Stimulated activated CD8-positive, alpha-beta memory T cell treated with anti-CD3 and anti-CD28 coated beads, Interleukin-4, amount 100 ng/mL, for 4 hours (primary cell): Measurements from ENCODE around the gene TFDP1.
"Not testable (repeated sequence)": the region's sequence is repeated elsewhere in the genome, so short reads cannot be mapped to it uniquely, and the experiment has no call there.

Experiments
- DNase-seq, 2 donors: peaks; one replicate each; pipeline ENCODE4 v3.0.0-alpha.2; 2020; ENCODE audit warnings: low read depth in 2 of 2, low spot score in 1 of 2

TFDP1 gene

DNA sequence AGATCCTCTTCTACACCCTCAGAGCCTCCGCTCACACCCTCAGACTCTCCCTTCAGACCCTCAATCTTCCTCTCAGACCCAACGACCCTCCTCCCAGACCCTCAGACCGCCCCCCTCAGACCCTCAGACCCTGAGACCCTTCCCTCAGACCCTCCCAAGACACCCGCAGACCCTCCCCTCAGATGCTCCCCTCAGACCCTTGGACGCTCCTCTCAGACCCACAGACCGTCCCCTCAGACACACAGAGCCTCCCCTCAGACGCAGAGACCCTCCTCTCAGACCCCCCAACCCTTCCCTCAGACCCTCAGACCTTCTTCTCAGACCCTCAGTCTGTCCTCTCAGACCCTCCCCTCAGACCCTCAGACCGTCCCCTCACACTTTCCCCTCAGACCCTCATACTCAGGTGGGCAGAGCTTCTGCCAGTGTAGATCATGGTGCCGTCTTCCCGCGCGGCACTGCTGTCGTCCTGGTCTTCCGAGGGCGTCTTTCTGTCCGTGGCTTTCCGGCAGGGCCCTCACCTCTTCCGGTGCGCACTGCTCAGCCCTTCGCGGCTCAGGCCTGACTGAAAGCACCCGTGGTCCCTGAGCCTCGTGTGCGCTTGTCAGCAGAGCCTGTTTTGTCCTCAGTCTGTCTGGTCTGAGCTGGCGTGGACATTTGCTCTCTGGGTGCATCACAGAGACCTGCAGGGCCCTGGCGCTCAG lies 18.9 kb upstream of the TFDP1 start:
- no peak for DNase-seq

DNA sequence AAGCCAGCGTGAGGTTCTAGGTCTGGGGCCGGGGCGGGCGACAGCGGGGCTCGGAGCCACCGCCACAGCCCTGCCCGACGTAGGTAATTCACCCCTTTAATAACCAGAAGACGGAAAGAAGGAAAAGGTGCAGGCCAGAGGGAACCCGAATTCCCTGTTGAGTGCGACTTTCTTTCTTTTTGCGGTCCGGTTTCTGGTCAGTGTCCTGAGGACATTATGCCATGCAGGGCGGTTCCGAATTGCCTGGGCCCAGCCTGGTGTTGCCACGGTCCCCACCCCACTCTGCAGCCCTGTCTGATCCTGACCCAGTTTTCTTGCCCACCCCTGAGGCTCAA lies 18.4 kb upstream of the TFDP1 start:
- no peak for DNase-seq

DNA sequence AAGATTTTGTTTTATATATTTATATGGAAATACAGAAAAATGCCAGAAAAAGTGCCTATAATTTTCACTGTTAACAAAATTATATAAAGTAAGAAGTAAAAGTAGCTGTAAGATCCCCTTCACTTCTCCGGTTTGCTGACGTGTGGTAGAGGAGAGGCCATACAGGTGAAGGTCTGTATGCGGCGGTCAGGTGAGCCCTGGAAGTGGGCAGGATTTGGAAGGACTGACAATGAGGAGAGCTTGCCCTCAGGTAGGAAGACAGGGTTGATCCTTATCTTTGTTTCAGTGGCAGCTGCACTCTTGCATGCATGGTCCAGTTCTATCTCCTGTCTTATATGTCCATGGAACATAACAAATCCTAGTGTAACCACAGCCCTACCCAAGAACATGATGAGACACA lies 16.9 kb upstream of the TFDP1 start:
- no peak for DNase-seq

DNA sequence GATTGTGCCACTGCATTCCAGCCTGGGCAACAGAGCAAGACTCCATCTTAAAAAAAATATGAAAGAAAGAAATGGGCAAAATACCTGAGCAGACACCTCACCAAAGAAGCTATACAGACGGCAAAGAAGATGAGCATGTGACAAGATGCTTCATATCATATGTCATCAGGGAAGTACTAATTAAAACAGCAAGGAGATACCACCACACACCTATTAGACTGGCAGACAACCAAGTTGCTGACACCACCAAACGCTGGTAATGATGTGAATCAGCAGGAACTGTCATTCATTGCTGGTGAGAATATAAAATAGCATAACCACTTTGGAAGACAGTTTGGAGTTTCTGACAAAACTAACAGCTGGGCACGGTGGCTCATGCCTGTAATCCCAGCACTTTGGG lies 11.5 kb upstream of the TFDP1 start:
- no peak for DNase-seq

DNA sequence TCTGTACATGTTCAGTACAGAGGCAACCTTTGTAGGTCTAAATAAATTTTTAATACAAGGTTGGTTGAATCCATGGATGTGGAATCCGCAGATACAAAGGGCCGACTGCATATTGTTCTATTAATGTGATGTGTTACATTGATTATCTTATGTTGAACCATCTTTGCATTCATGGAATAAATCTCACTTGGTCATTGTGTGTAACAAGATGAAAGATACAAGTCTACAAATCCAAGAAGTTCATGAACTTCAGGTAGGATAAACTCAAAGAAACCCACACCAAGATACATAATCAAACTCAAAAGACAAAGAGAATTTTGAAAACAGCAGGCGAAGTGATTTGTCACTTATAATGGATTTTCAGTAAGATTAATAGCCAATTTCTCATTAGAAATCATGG lies 8.0 kb upstream of the TFDP1 start:
- DNase-seq: no peak

DNA sequence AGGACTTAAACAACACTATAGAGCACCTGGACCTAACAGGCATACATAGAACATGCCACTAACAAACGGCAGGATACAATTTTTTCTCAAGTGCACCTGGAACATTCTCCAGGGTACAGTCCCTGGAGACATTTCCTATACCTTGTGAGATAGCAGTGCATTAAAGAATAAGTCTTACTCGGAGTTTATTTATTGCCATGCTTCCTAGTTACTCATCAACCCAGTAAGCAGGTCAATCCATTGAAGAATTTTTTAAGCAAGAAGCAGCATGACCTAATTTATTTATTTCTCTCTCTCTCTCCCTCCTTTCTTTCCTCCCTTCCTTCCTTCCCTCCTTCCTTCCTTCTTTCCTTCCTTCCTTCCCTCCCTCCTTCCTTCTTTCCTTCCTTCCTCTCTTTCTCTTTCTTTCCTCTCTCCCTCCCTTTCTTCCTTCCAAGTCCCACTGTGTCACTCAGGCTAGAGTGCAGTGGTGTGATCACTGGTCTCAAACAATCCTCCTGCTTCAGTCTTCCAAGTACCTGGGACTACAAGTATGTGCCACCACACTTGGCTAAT lies 6.6 kb upstream of the TFDP1 start:
- DNase-seq: no peak

DNA sequence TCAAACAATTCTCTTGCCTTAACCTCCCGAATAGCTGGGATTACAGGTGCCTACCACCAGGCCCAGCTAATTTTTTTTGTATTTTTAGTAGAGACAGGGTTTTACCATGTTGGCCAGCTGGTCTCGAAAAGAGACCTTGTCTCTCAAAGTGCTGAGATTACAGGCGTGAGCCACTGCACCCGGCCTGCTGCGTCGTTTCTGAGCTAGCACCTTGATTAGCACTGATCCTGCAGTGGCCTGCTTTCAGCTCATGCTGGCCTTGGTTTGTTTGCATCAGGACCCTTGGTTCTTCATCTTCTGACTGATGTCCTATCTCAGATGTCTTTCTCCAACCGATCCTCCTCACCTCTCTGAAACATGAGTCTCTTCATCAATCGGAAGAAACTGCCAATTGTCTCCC lies 4.9 kb upstream of the TFDP1 start:
- no peak for DNase-seq

DNA sequence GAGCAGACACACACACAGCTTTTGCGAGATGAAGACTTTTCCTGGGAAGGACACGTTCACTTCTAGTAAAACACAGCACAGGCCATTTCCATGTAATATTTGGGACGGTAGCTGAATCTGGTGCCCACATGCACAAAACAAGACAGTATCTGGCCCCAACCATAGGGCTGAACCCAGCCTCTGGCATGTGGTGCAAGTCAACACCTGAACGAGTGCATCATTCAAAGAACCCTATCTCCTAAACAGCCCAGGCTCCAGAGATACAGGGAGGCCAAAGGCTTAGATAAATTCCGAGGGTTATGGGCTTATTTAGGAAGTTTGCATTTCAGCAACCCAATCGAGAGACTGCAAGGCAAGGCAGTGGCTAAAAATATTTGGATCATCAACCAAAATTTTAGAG lies 2.7 kb upstream of the TFDP1 start:
- DNase-seq: no peak

DNA sequence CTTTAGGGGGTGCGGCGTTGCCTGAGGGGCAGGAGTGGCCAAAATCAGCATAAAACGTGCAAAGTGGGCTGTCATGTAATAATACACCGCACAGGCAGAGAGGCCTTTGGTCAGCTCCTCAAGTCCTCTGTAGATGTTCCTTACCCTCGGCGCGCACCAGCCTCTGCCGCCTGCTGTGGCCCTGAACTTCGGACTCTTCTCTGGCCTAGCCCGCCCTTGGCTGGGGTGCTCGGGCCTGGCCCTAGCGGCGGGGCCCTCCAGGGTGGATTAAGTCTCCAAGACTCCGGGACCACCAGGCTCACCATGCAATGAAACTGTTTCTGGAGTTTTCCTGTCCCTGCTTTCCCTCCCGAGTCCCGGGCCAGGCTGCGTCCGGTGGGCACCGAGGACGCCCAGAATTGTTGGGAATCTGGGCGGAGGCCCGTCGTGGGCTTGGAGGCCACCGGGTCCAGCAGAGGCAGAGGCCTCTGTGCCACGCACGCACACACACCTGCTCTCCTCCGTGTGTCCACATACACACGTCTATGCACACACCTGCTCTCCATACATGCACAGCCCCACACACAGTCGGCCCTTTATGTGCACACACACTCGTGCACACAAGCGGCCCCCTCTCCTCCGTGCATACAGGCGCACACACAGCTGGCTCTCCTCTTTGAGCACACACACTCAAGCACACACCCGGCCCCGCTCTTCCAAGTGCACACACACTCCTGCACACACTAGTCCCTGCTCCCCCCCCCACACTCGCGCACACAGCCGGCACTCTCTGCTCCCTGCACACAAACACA lies 1.5 kb upstream of the TFDP1 start:
- DNase-seq: no peak

DNA sequence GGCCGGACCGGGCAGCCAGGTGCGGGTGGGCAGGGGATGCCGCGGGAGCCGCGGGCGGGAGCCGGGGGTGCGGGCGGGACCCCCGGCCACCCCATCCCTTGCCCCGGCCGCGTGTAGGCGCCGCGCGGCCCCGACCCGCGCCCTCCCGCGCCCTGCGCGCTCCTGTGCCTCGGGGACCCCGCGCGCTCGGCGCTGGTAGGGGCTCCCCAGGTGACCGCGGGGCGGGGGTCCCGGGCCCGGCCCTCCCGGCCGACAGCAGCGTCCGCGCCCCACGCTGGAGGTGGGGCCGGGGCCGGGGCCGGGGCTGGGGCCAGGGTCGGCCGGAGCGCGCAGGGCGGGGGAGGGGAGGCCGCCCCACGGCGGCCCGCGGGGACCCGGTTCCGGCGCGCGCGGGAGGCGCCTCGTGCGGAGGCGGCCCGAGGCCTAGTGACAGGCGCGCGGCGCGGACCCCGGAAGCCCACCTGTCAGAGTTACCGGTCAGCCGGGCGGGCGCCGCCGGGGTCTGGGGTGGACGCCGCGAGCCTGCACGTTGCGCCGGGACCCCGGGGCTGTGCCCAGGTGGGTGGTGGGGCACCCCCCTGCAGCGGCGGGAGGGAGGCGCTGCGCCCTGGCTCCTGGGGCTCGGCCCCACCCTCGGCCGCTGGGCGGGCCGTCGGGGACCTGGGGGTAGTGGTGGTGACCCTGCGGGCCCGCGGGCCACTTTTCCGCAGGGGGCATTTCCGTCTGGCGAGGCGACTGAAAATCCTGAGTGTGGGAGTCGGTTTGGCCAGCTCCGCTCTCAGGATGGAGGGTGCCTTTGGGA lies 518 bp downstream of the TFDP1 start:
- no peak for DNase-seq

DNA sequence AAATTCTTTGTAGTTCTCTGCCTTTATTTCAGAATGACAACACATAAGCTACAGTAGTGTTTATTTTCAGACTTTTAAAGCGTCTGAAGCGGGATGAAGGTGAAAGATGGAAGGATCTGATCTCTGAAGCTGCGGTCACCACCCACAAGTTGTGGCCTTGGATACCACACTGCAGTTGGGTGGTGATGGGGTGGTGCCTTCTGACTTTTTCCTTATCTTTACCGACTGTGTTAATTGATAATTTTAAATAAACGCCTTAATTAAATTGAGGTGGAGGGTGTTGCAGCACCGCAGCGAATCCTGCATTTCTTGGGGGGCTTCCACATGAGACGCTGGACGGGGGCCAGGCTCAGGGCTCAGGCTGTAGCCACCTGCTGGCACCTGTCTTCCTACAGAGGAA lies 1.3 kb downstream of the TFDP1 start:
- no peak for DNase-seq

DNA sequence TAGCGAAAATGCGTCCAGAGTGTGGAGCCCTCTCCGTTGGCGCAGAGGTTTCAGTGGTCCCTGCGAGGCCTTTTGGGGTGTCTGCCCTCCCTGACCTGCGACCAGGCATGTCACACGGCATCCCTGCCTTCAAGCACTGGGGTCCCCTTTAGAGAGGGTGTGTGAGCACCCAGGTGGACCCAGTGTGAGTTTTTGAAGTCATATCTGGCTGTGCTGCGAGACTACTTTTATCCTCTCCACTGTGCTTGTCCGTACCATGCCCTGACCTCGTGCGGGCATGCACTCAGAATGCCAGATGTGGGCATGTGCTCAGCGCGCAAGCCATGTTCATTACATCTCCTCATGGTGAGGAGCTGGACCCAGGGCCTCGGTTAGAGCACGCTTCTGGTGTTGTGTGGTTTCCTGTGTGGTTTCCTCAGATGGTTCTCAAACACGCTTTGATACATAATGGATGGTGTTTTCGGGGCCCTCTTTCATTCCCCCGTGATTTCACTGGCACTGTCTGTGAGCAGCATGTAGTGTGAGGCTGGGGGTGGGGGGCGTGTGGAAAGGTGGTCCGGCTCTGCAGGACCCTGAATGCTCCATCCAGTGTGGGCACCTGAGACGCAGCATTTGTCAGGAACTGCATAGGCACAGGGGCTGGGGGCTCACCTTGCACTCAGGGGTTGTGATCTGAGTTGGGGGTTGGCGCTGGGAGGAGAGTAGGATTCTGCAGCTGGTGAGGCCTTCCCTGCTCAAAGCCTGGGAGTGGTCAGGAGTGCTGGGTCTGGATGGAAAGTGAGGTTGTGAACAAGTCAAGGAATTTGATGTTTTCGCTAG lies 2.3 kb downstream of the TFDP1 start:
- DNase-seq: no peak

DNA sequence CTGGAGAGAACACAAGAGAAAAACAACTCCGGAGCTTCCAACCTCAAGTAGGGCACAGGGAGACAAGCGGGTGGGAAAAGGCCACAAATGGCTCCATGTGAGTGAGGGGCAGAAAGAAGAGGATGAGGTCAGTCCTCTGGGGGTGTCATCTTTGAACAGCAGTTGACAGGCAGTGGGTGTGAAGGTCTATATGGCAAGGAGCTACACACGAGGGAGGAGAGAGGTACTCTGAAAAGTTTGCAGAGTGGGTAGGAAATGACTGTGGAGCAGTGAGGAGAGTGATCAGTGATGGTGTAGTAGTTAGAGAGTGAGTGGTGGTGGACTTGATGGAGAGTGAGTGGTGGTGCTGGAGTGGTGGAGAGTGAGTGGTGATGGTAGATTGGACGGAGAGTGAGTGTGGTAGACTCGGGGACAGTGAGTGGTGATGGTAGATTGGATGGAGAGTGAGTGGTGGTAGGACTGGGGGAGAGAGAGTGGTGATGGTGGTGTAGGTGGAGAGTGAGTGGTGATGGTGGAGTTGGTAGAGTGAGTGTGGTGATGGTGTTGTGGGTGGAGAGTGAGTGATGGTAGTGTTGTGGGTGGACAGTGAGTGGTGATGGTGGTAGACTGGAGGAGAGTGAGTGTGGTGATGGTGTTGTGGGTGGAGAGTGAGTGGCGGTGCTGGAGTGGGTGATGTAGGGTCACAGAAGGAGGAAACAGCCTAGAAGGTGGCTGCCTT lies 4.0 kb downstream of the TFDP1 start:
- no peak for DNase-seq

DNA sequence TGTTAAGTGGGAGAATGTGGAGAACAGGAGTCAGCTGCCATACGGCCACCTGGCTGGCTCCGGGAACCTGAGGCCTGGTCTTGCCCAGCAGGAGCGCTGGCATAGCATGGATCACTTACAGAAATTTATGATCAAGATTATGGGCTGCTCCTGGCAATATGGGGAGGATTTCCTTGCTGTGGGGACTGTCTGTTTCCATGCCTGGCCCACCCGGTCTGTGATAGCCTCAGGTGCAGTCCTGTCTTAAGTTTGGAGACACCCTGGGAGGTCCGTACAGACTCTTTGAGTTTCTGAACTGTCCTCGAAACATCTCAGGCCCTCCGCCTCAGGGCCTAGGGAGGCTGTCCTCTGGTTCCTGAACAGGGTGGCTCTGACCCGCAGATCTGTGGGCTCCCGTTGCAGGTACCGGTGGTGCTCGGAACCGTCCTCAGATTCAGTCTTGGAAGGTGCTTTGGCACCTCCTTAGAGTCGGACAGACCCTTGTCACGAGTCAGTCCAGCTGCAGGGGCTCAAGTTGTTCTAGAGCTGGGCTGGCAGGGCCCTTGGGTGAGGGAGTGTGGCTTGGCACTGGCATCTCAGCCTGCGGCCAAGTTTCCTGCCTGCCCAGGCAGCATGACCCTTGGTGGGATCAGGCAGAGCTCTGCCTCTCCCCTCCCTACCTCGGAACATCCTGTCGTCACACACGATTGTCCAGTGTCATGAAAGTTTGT lies 4.9 kb downstream of the TFDP1 start:
- DNase-seq: no peak

DNA sequence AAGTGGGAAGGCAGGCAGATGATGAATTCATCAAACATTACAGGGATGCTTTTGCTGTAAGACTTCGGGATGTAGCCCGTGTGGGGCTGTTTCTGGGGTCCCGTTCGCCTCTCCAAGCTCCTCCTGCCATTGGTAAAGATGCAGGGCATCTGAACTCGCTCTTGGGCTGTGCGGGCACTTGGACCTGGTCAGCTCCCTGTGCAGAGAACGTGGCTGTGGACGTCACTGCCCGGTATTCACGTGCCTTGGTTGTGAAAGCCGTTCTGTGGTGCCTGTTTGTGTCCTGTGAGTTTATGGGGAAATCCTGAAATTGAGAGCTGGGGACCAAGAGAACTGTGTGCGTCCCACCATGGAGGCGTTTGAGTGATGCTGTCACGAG lies 5.4 kb downstream of the TFDP1 start:
- no peak for DNase-seq

DNA sequence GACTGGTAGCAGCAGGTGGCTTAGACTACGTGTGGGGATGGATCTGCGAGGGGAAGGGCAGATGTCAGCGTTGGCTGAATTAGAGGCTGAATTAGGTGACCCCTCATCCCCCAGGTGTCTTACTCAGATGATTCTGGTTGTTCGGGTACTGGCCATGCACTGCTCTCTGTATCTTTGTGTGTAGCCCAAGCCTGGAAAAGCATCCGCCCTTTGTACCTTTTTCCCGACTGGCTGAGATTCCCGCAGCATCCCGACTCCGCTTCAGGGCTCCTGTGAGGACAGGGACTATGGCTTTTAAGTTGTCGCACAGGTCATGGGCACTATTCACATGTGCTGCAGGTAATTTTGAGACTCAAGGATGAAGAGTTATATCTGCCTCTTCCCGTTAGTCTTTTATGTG lies 7.2 kb downstream of the TFDP1 start:
- no peak for DNase-seq

DNA sequence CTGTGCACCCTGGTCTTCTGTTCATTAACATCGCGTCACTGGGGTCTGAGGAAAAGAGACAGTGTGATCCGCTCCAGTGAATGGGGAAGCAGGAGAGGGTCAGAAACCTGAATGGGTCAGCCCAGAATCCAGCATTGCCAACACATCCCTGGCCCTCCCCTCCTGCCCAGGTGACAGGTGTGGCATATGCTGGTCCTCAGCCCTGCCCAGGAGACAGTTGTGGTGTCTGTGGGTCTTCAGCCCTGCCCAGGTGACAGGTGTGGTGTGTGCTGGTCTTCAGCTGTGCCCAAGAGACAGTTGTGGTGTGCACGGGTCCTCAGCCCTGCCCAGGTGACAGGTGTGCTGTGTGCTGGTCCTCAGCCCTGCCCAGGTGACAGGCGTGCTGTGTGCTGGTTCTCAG lies 8.0 kb downstream of the TFDP1 start:
- DNase-seq: no peak

DNA sequence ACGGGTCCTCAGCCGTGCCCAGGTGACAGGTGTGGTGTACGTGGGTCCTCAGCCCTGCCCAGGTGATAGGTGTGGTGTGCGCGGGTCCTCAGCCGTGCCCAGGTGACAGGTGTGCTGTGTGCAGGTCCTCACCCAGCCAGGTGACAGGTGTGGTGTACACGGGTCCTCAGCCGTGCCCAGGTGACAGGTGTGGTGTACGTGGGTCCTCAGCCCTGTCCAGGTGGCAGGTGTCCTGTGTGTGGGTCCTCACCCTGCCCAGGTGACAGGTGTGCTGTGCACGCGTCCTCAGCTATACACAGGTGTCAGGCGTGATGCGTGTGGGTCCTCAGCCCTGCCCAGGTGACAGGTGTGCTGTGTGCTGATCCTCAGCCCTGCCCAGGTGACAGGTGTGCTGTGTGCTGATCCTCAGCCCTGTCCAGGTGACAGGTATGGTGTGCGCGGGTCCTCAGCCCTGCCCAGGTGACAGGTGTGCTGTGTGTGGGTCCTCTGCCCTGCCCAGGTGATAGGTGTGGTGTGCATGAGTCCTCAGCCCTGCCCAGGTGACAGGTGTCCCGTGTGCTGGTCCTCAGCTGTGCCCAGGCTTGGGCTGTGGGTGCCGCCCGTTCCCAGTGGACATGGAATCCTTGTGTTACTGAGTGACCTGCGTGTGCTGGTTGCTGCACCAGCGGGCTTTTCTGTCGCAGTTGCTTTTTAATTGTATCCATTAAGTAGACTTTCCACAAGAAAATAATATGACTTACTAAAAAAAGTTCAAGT lies 9.7 kb downstream of the TFDP1 start:
- DNase-seq: not testable (repeated sequence)

DNA sequence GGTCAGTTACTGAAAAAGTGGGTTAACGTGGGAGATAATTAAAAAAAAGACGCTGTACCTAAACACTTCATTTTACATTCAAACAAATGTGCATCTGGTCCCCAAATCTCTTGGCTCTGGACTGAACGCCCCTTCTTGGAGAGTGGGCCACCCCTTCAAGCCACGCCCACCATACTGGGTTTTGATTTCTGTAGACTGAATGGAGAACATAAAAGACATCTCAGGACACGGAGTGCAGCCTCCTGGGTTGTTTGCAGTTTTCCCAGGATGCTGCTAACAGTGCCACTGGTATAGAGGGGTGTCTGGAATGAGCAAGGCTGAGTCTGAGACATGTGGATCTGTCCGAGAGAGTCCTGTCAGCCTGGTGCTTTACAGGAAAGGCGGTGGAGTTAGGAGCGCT lies 10.6 kb downstream of the TFDP1 start:
- DNase-seq: no peak
